Skeletal muscle tissue (tissue), 4 donors: ENCODE data around the gene CA7. TPM values are rescaled to one million over a fixed set of nuclear protein-coding genes. Genes with fewer than 3 reads are reported as not detected.

ENCODE experiments used
- H3K27ac ChIP-seq: one replicate; pipeline ENCODE4 v1.7.0; 2013; ENCODE audit warnings: mild to moderate bottlenecking, low read depth, low read length, inconsistent platforms
- H3K27me3 ChIP-seq, 3 donors: one replicate each; pipeline ENCODE4 v1.7.0; 2013; ENCODE audit warnings: low read length in 3 of 3; ENCODE audit not compliant: control insufficient read depth in 3 of 3, insufficient read depth in 3 of 3
- H3K36me3 ChIP-seq, 3 donors: one replicate each; pipeline ENCODE4 v1.7.0; 2013; ENCODE audit warnings: low read length in 3 of 3; ENCODE audit not compliant: control insufficient read depth in 3 of 3, insufficient read depth in 3 of 3
- H3K4me1 ChIP-seq, 3 donors: one replicate each; pipeline ENCODE4 v1.7.0; 2013; ENCODE audit warnings: low read length in 3 of 3, mild to moderate bottlenecking in 3 of 3; ENCODE audit not compliant: control insufficient read depth in 3 of 3, insufficient read depth in 3 of 3
- H3K4me3 ChIP-seq, 3 donors: one replicate each; pipeline ENCODE4 v1.7.0; 2013; ENCODE audit warnings: low read length in 3 of 3
- H3K9ac ChIP-seq, 3 donors: one replicate each; pipeline ENCODE4 v1.7.0; 2013; ENCODE audit warnings: low read length in 3 of 3, mild to moderate bottlenecking in 3 of 3, moderate library complexity in 2 of 3, low read depth in 1 of 3
- H3K9me3 ChIP-seq, 3 donors: one replicate each; pipeline ENCODE4 v1.7.0; 2013; ENCODE audit warnings: low read length in 3 of 3; ENCODE audit not compliant: control insufficient read depth in 3 of 3
- total RNA-seq: library from RNA; depleted of rRNA; stranded (reverse); fragments of >200 nt; gene quantifications from one replicate; pipeline ENCODE4 v1.2.3, GENCODE V29; 2014
- donor health status: Osteomylitis.

The CA7 gene
- total RNA-seq, 1 donor from 2014 or later: not detected

GRCh38 chr16:66853261-66854139 lies 9.3 kb downstream of the CA7 start:
- Histone ChIP-seq H3K36me3 (no peaks in the 10 kb centered on the region), H3K27me3 (peaks cover 0 to 4% (median 0%) of the 10 kb centered on the region in 3 donors), H3K9me3 (no peaks in the 10 kb centered on the region), H3K4me1 (no peaks in the 10 kb centered on the region), H3K27ac (no peak overlapping the region), H3K4me3 (no peak overlapping the region), H3K9ac (no peak overlapping the region)

GRCh38 chr16:66856184-66856730 lies 12.0 kb downstream of the CA7 start:
- H3K4me1 ChIP-seq: peaks cover 0 to 7% (median 3%) of the 10 kb centered on the region in 3 donors
- H3K27me3 ChIP-seq: no peaks in the 10 kb centered on the region
- H3K36me3 ChIP-seq: no peaks in the 10 kb centered on the region
- H3K9me3 ChIP-seq: no peaks in the 10 kb centered on the region
- H3K9ac ChIP-seq: no peak overlapping the region
- H3K27ac ChIP-seq: no peak overlapping the region
- H3K4me3 ChIP-seq: no peak overlapping the region

- Histone ChIP-seq H3K9me3 (no peaks in the 10 kb centered on the region), H3K4me1 (peaks cover 0 to 7% (median 3%) of the 10 kb centered on the region in 3 donors), H3K27me3 (no peaks in the 10 kb centered on the region), H3K4me3 (no peak overlapping the region), H3K27ac (no peak overlapping the region), H3K36me3 (no peaks in the 10 kb centered on the region), H3K9ac (no peak overlapping the region)
These were observed 12.6 kb downstream of the CA7 start for GRCh38 chr16:66856801-66857200.

- Histone ChIP-seq H3K4me1 (peaks cover 0 to 7% (median 3%) of the 10 kb centered on the region in 3 donors), H3K27me3 (no peaks in the 10 kb centered on the region), H3K9me3 (no peaks in the 10 kb centered on the region), H3K9ac (no peak overlapping the region), H3K36me3 (no peaks in the 10 kb centered on the region), H3K4me3 (no peak overlapping the region), H3K27ac (no peak overlapping the region)
These were observed 13.2 kb downstream of the CA7 start for GRCh38 chr16:66857437-66857836.

- Histone ChIP-seq H3K36me3 (no peaks in the 10 kb centered on the region), H3K9ac (no peak overlapping the region), H3K4me1 (peaks cover 0 to 7% (median 3%) of the 10 kb centered on the region in 3 donors), H3K9me3 (no peaks in the 10 kb centered on the region), H3K27me3 (no peaks in the 10 kb centered on the region), H3K27ac (no peak overlapping the region), H3K4me3 (no peak overlapping the region)
These were observed 14.7 kb downstream of the CA7 start for GRCh38 chr16:66858740-66859396.

GRCh38 chr16:66859397-66860068 lies 15.3 kb downstream of the CA7 start:
- H3K4me3 ChIP-seq: no peak overlapping the region
- no peak overlapping the region for H3K27ac ChIP-seq
- peaks cover 0 to 7% (median 3%) of the 10 kb centered on the region in 3 donors for H3K4me1 ChIP-seq
- no peaks in the 10 kb centered on the region for H3K27me3 ChIP-seq
- H3K9ac ChIP-seq: no peak overlapping the region
- H3K36me3 ChIP-seq: no peaks in the 10 kb centered on the region
- no peaks in the 10 kb centered on the region for H3K9me3 ChIP-seq

GRCh38 chr16:66862023-66862520 lies 17.9 kb downstream of the CA7 start:
- H3K36me3 ChIP-seq: no peaks in the 10 kb centered on the region
- no peak overlapping the region for H3K4me3 ChIP-seq
- H3K9me3 ChIP-seq: no peaks in the 10 kb centered on the region
- H3K9ac ChIP-seq: no peak overlapping the region
- H3K27ac ChIP-seq: no peak overlapping the region
- H3K4me1 ChIP-seq: peaks cover 0 to 7% (median 3%) of the 10 kb centered on the region in 3 donors
- H3K27me3 ChIP-seq: no peaks in the 10 kb centered on the region

- Histone ChIP-seq H3K27ac (no peak overlapping the region), H3K4me3 (no peak overlapping the region), H3K27me3 (no peaks in the 10 kb centered on the region), H3K9me3 (no peaks in the 10 kb centered on the region), H3K9ac (no peak overlapping the region), H3K36me3 (no peaks in the 10 kb centered on the region), H3K4me1 (peaks cover 0 to 7% (median 3%) of the 10 kb centered on the region in 3 donors)
These were observed 19.5 kb downstream of the CA7 start for GRCh38 chr16:66863707-66864106.

GRCh38 chr16:66869424-66869823 lies 25.2 kb downstream of the CA7 start:
- H3K27me3 ChIP-seq: no peaks in the 10 kb centered on the region
- H3K9me3 ChIP-seq: no peaks in the 10 kb centered on the region

More at GRCh38 chr16:66869424-66869823, 25.2 kb downstream of the CA7 start:
- H3K4me3 ChIP-seq: no peak overlapping the region
- no peaks in the 10 kb centered on the region for H3K36me3 ChIP-seq
- peaks cover 5 to 10% (median 5%) of the 10 kb centered on the region in 3 donors for H3K4me1 ChIP-seq
- no peak overlapping the region for H3K27ac ChIP-seq
- H3K9ac ChIP-seq: no peak overlapping the region
